ENCODE results near the gene AGL.
"Not testable (repeated sequence)": the region's sequence is repeated elsewhere in the genome, so short reads cannot be mapped to it uniquely, and the experiment has no call there.

- TF ChIP-seq CTCF, POLR2A (IDR thresholded peaks at IDR 0.05): not testable (repeated sequence)
These were observed 13.7 kb upstream of the AGL start for GRCh38 chr1:99836171-99837103.
